Right lobe of liver (tissue), 4 donors: ENCODE measurements around the gene APOA4.

Source experiments
- POLR2A ChIP-seq: fragments of 450-650 bp; IDR thresholded peaks from one replicate; pipeline ENCODE4 v1.6.1; 2017; ENCODE audit warnings: antibody characterized with exemption, mild to moderate bottlenecking
- TF ChIP-seq, protein P1 (sequence below), 4 donors: fragments of 200-600 bp in 3 of 4; fragments of 450-650 bp in 1 of 4; IDR thresholded peaks; one replicate each; pipeline versions ENCODE4 v1.5.1 to v1.8.0; 2016 to 2022; ENCODE audit warnings: antibody characterized with exemption in 4 of 4, mild to moderate bottlenecking in 2 of 4
- donor health status: DM: no; HTN: no; CAD: no.
- donor health status: DM: no; HTN: no; CAD: no.
- donor health status: DM: no; HTN: yes; CAD: no.

DNA sequence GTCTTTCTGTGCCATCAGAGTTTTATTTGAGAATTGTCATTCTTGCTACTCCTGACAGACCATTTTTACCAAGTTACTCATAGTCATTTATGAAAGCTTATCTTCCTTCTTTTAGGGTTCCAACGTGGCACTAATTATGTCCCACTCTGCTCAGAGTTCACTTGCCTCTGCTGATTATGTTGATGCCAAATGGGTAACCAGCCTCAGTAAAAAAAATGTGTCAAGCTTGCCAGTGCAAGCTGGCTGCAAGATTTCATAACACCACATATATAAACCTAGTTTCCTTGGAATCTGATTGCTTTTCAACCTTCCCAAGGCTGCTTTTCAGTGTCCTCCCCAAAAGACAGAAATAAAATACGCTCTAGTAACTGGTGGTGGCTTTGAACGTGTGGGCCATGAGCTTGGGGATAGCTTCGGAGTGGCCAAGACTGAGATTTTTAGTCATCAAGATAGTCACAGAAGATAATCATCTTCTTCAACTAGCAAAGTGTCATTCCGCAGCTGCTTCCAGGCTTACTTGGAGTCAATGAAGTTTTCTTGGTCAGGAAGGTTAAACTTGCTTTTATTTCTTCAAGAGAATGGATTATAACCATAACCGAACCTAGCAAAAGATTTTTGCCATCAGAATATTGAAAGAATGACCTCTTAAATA lies 43.8 kb upstream of the APOA4 start:
- TF ChIP-seq, protein P1, sequence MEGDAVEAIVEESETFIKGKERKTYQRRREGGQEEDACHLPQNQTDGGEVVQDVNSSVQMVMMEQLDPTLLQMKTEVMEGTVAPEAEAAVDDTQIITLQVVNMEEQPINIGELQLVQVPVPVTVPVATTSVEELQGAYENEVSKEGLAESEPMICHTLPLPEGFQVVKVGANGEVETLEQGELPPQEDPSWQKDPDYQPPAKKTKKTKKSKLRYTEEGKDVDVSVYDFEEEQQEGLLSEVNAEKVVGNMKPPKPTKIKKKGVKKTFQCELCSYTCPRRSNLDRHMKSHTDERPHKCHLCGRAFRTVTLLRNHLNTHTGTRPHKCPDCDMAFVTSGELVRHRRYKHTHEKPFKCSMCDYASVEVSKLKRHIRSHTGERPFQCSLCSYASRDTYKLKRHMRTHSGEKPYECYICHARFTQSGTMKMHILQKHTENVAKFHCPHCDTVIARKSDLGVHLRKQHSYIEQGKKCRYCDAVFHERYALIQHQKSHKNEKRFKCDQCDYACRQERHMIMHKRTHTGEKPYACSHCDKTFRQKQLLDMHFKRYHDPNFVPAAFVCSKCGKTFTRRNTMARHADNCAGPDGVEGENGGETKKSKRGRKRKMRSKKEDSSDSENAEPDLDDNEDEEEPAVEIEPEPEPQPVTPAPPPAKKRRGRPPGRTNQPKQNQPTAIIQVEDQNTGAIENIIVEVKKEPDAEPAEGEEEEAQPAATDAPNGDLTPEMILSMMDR (IDR thresholded peaks at IDR 0.05), result no peak
- no peak for TF ChIP-seq POLR2A
